ENCODE data around the gene PORCN.
A peak's percentile ranks its signal among the peaks of the same experiment; 100 is the strongest.

The PORCN gene

GRCh38 chrX:48477960-48478755 lies 30.6 kb upstream of the PORCN start:
- no peak for DNase-seq

GRCh38 chrX:48478806-48479205 lies 30.0 kb upstream of the PORCN start:
- no peak for DNase-seq

- DNase-seq = no peak
Observed at GRCh38 chrX:48480142-48480541, 28.6 kb upstream of the PORCN start.

GRCh38 chrX:48480583-48480982 lies 28.2 kb upstream of the PORCN start:
- DNase-seq = no peak

GRCh38 chrX:48482526-48482925 lies 26.3 kb upstream of the PORCN start:
- no peak for DNase-seq

GRCh38 chrX:48487362-48487798 lies 21.4 kb upstream of the PORCN start:
- no peak for DNase-seq

- DNase-seq = no peak
Observed at GRCh38 chrX:48488034-48488433, 20.8 kb upstream of the PORCN start.

GRCh38 chrX:48489296-48489695 lies 19.5 kb upstream of the PORCN start:
- no peak for DNase-seq

GRCh38 chrX:48489892-48490291 lies 18.9 kb upstream of the PORCN start:
- no peak for DNase-seq

- no peak for DNase-seq
Observed at GRCh38 chrX:48490661-48491060, 18.1 kb upstream of the PORCN start.

GRCh38 chrX:48491809-48492208 lies 17.0 kb upstream of the PORCN start:
- no peak for DNase-seq

GRCh38 chrX:48492293-48492910 lies 16.4 kb upstream of the PORCN start:
- DNase-seq = no peak

- peak; percentile 19 for DNase-seq
Observed at GRCh38 chrX:48493890-48494364, 14.9 kb upstream of the PORCN start.

GRCh38 chrX:48496660-48497059 lies 12.1 kb upstream of the PORCN start:
- DNase-seq = no peak

- no peak for DNase-seq
Observed at GRCh38 chrX:48497871-48498270, 10.9 kb upstream of the PORCN start.

- DNase-seq = no peak
Observed at GRCh38 chrX:48498374-48498809, 10.4 kb upstream of the PORCN start.

- DNase-seq = no peak
Observed at GRCh38 chrX:48504261-48504660, 4.5 kb upstream of the PORCN start.

GRCh38 chrX:48505481-48505880 lies 3.3 kb upstream of the PORCN start:
- DNase-seq = no peak

- DNase-seq = no peak
Observed at GRCh38 chrX:48507246-48507645, 1.5 kb upstream of the PORCN start.

- DNase-seq = no peak
Observed at GRCh38 chrX:48509245-48509590, 426 bp downstream of the PORCN start.

- no peak for DNase-seq
Observed at GRCh38 chrX:48509619-48510018, 827 bp downstream of the PORCN start.

GRCh38 chrX:48511560-48511959 lies 2.8 kb downstream of the PORCN start:
- no peak for DNase-seq

- DNase-seq = no peak
Observed at GRCh38 chrX:48512371-48512935, 3.7 kb downstream of the PORCN start.

GRCh38 chrX:48513670-48514069 lies 4.9 kb downstream of the PORCN start:
- no peak for DNase-seq
